GM21528 (cell line): ENCODE data around the gene ZRANB1.
"Not testable (repeated sequence)": the region's sequence is repeated elsewhere in the genome, so short reads cannot be mapped to it uniquely, and the experiment has no call there.

Experiments used
- ATAC-seq: cut with Tn5 transposase; IDR thresholded peaks from one replicate; pipeline ENCODE4 v1.9.1; 2021; ENCODE audit warnings: mild to moderate bottlenecking, moderate library complexity; ENCODE audit not compliant: unreplicated experiment, low FRiP score

ZRANB1 gene

GRCh38 chr10:124941823-124942222 lies at the start of gene ZRANB1:
Gene ZRANB1 (plus strand): TSS chr10:124942123. CDS start chr10:124942494, 371 bp downstream.
- ATAC-seq = no peak

- no peak for ATAC-seq
Measured at GRCh38 chr10:124892905-124893304, 49.0 kb upstream of the ZRANB1 start.

GRCh38 chr10:124894569-124895215 lies 47.2 kb upstream of the ZRANB1 start:
- ATAC-seq = no peak

- no peak for ATAC-seq
Measured at GRCh38 chr10:124896751-124897150, 45.2 kb upstream of the ZRANB1 start.

GRCh38 chr10:124898471-124898870 lies 43.5 kb upstream of the ZRANB1 start:
- no peak for ATAC-seq

- ATAC-seq = no peak
Measured at GRCh38 chr10:124899151-124899550, 42.8 kb upstream of the ZRANB1 start.

- no peak for ATAC-seq
Measured at GRCh38 chr10:124902462-124902861, 39.5 kb upstream of the ZRANB1 start.

GRCh38 chr10:124903111-124903510 lies 38.8 kb upstream of the ZRANB1 start:
- no peak for ATAC-seq

GRCh38 chr10:124904796-124905195 lies 37.1 kb upstream of the ZRANB1 start:
- ATAC-seq = no peak

GRCh38 chr10:124906551-124907001 lies 35.3 kb upstream of the ZRANB1 start:
- no peak for ATAC-seq

GRCh38 chr10:124909563-124909962 lies 32.4 kb upstream of the ZRANB1 start:
- ATAC-seq = no peak

GRCh38 chr10:124911124-124912067 lies 30.5 kb upstream of the ZRANB1 start:
- no peak for ATAC-seq

GRCh38 chr10:124912101-124912886 lies 29.6 kb upstream of the ZRANB1 start:
- no peak for ATAC-seq

GRCh38 chr10:124913167-124913566 lies 28.8 kb upstream of the ZRANB1 start:
- ATAC-seq = no peak

GRCh38 chr10:124914398-124914797 lies 27.5 kb upstream of the ZRANB1 start:
- not testable (repeated sequence) for ATAC-seq

- ATAC-seq = peak; percentile 8
Measured at GRCh38 chr10:124916098-124916584, 25.8 kb upstream of the ZRANB1 start.

- ATAC-seq = peak; percentile 96
Measured at GRCh38 chr10:124916585-124917427, 25.1 kb upstream of the ZRANB1 start.

- peak; percentile 15 for ATAC-seq
Measured at GRCh38 chr10:124917428-124918190, 24.3 kb upstream of the ZRANB1 start.
